Left hindlimb (tissue), 1 donor: ENCODE data around the gene GJB4.
"Not testable (repeated sequence)": the region's sequence is repeated elsewhere in the genome, so short reads cannot be mapped to it uniquely, and the experiment has no call there.

Experiments
- DNase-seq: peaks from one replicate; pipeline ENCODE4 v3.0.0-alpha.2; 2018

The GJB4 gene

GRCh38 chr1:34747638-34747941 is 11.9 kb upstream of the GJB4 start:
- DNase-seq, result no peak

GRCh38 chr1:34749992-34750391 is 9.5 kb upstream of the GJB4 start:
- DNase-seq, result no peak

GRCh38 chr1:34750610-34751009 is 8.9 kb upstream of the GJB4 start:
- no peak for DNase-seq

- no peak for DNase-seq
These were observed 6.4 kb upstream of the GJB4 start for GRCh38 chr1:34753163-34753562.

GRCh38 chr1:34754964-34755637 is 4.4 kb upstream of the GJB4 start, which contains the start of gene GJB5:
TSS of gene GJB5 (plus strand) at chr1:34755047. CDS start at chr1:34757331, 2,284 bp downstream.
- no peak for DNase-seq

- DNase-seq, result no peak
These were observed 3.6 kb upstream of the GJB4 start for GRCh38 chr1:34755961-34756360.

GRCh38 chr1:34757386-34757785 is 2.2 kb upstream of the GJB4 start:
- DNase-seq, result no peak

GRCh38 chr1:34758751-34759150 is 789 bp upstream of the GJB4 start:
- DNase-seq, result no peak

GRCh38 chr1:34761176-34761761 is 1.7 kb downstream of the GJB4 start:
- no peak for DNase-seq

GRCh38 chr1:34761776-34762307 is 2.3 kb downstream of the GJB4 start:
- no peak for DNase-seq

- no peak for DNase-seq
These were observed 3.1 kb downstream of the GJB4 start for GRCh38 chr1:34762474-34763141.

GRCh38 chr1:34763142-34763781 is 3.7 kb downstream of the GJB4 start:
- no peak for DNase-seq

- DNase-seq, result no peak
These were observed 9.3 kb downstream of the GJB4 start for GRCh38 chr1:34768856-34769255.

GRCh38 chr1:34770891-34771504 is 11.5 kb downstream of the GJB4 start:
- DNase-seq, result peak; percentile 3

GRCh38 chr1:34771573-34772371 is 12.2 kb downstream of the GJB4 start:
- DNase-seq, result no peak

- not testable (repeated sequence) for DNase-seq
These were observed 13.6 kb downstream of the GJB4 start for GRCh38 chr1:34773114-34773513.

GRCh38 chr1:34774957-34775356 is 15.4 kb downstream of the GJB4 start:
- DNase-seq, result peak; percentile 8

- DNase-seq, result no peak
These were observed 17.4 kb downstream of the GJB4 start for GRCh38 chr1:34776911-34777310.

GRCh38 chr1:34777519-34778321 is 18.2 kb downstream of the GJB4 start:
- no peak for DNase-seq

GRCh38 chr1:34778381-34778780 is 18.8 kb downstream of the GJB4 start:
- no peak for DNase-seq

- DNase-seq, result no peak
These were observed 19.5 kb downstream of the GJB4 start for GRCh38 chr1:34779005-34779404.
